Chondrocyte (in vitro differentiated cells): ENCODE measurements around the gene SVBP. TPM values are rescaled to one million over a fixed set of nuclear protein-coding genes. Genes with fewer than 3 reads are reported as not detected.

ENCODE experiments used
- DNase-seq: peaks from one replicate; pipeline ENCODE4 v3.0.0; 2021; ENCODE audit warnings: mixed read lengths, low spot score
- H3K27ac Mint-ChIP-seq: one replicate; pipeline ENCODE4 v1.8.0; 2021; ENCODE audit warnings: mild to moderate bottlenecking, moderate library complexity, mixed read lengths; ENCODE audit not compliant: unreplicated experiment
- H3K27me3 Mint-ChIP-seq: 2 replicates; pipeline ENCODE4 v1.8.0; 2021; ENCODE audit warnings: low read depth, mixed read lengths
- H3K36me3 Mint-ChIP-seq: 2 replicates; pipeline ENCODE4 v1.8.0; 2021; ENCODE audit warnings: low read depth, mixed read lengths
- H3K4me1 Mint-ChIP-seq: 2 replicates; pipeline ENCODE4 v1.8.0; 2021; ENCODE audit warnings: low read depth, mild to moderate bottlenecking, mixed read lengths
- H3K4me3 Mint-ChIP-seq: one replicate; pipeline ENCODE4 v1.8.0; 2021; ENCODE audit warnings: mild to moderate bottlenecking, moderate library complexity, mixed read lengths; ENCODE audit not compliant: unreplicated experiment
- H3K9me3 Mint-ChIP-seq: 2 replicates; pipeline ENCODE4 v1.8.0; 2021; ENCODE audit warnings: low read depth, mixed read lengths
- CTCF ChIP-seq: fragments of 200-600 bp; sonication (generic); IDR thresholded peaks from 2 replicates; pipeline ENCODE4 v1.5.0; 2021; ENCODE audit warnings: antibody characterized with exemption, mild to moderate bottlenecking, moderate library complexity
- total RNA-seq: library from RNA; stranded (reverse); gene quantifications from 3 replicates; pipeline ENCODE4 v1.2.1, GENCODE V29; 2021

The SVBP gene
- total RNA-seq, 1 donor from 2014 or later = 21.0 TPM

- no peak overlapping the region for H3K4me3 Mint-ChIP-seq
- no peaks in the 10 kb centered on the region for H3K27me3 Mint-ChIP-seq
- H3K4me1 Mint-ChIP-seq = no peaks in the 10 kb centered on the region
- no peak for DNase-seq
- H3K27ac Mint-ChIP-seq = no peak overlapping the region
- no peak for TF ChIP-seq CTCF
- no peaks in the 10 kb centered on the region for H3K9me3 Mint-ChIP-seq
- peaks cover 29% of the 10 kb centered on the region for H3K36me3 Mint-ChIP-seq
These were observed 21.4 kb upstream of the SVBP start for GRCh38 chr1:42838482-42839190.

- Mint-ChIP-seq H3K27me3 (no peaks in the 10 kb centered on the region), H3K36me3 (peaks cover 22% of the 10 kb centered on the region), H3K27ac (no peak overlapping the region), H3K9me3 (no peaks in the 10 kb centered on the region), H3K4me3 (no peak overlapping the region), H3K4me1 (no peaks in the 10 kb centered on the region)
- no peak for DNase-seq
- TF ChIP-seq CTCF = no peak
These were observed 20.5 kb upstream of the SVBP start for GRCh38 chr1:42837709-42838108.

- no peak for TF ChIP-seq CTCF
- H3K27me3 Mint-ChIP-seq = no peaks in the 10 kb centered on the region
- H3K4me3 Mint-ChIP-seq = no peak overlapping the region
- peaks cover 20% of the 10 kb centered on the region for H3K36me3 Mint-ChIP-seq
- H3K27ac Mint-ChIP-seq = no peak overlapping the region
- no peak for DNase-seq
- H3K9me3 Mint-ChIP-seq = no peaks in the 10 kb centered on the region
- H3K4me1 Mint-ChIP-seq = no peaks in the 10 kb centered on the region
These were observed 18.2 kb upstream of the SVBP start for GRCh38 chr1:42835422-42835821.

GRCh38 chr1:42834803-42835202, 17.6 kb upstream of the SVBP start:
- H3K4me1 Mint-ChIP-seq = no peaks in the 10 kb centered on the region
- H3K27me3 Mint-ChIP-seq = no peaks in the 10 kb centered on the region
- no peak for DNase-seq
- H3K36me3 Mint-ChIP-seq = peaks cover 22% of the 10 kb centered on the region
- H3K27ac Mint-ChIP-seq = no peak overlapping the region
- H3K4me3 Mint-ChIP-seq = no peak overlapping the region
- H3K9me3 Mint-ChIP-seq = no peaks in the 10 kb centered on the region
- TF ChIP-seq CTCF = no peak

- TF ChIP-seq CTCF = no peak
- no peak overlapping the region for H3K4me3 Mint-ChIP-seq
- H3K27me3 Mint-ChIP-seq = no peaks in the 10 kb centered on the region
- H3K27ac Mint-ChIP-seq = no peak overlapping the region
- H3K36me3 Mint-ChIP-seq = peaks cover 24% of the 10 kb centered on the region
- H3K9me3 Mint-ChIP-seq = no peaks in the 10 kb centered on the region
- H3K4me1 Mint-ChIP-seq = no peaks in the 10 kb centered on the region
- no peak for DNase-seq
These were observed 16.8 kb upstream of the SVBP start for GRCh38 chr1:42833981-42834380.
